Mesodermal cell (in vitro differentiated cells): ENCODE results near the gene IMPA2.

Source experiments
- H3K27ac ChIP-seq: 2 replicates; pipeline ENCODE4 v1.7.0; 2013; ENCODE audit warnings: mild to moderate bottlenecking, low read depth, low read length, moderate library complexity; ENCODE audit not compliant: severe bottlenecking
- H3K36me3 ChIP-seq: 2 replicates; pipeline ENCODE4 v1.7.1; 2013; ENCODE audit warnings: mild to moderate bottlenecking, low read length, moderate library complexity; ENCODE audit not compliant: control insufficient read depth, insufficient read depth
- H3K4me1 ChIP-seq: one replicate; pipeline ENCODE4 v1.7.1; 2013; ENCODE audit warnings: mild to moderate bottlenecking, low read length; ENCODE audit not compliant: insufficient read depth, control insufficient read depth, poor library complexity, severe bottlenecking
- H3K4me3 ChIP-seq: 2 replicates; pipeline ENCODE4 v1.7.0; 2013; ENCODE audit warnings: low read length, control low read depth, mild to moderate bottlenecking; ENCODE audit not compliant: insufficient read depth, poor library complexity, severe bottlenecking; ENCODE audit errors: extremely low read depth
- H3K9me3 ChIP-seq: 2 replicates; pipeline ENCODE4 v1.7.1; 2013; ENCODE audit warnings: mild to moderate bottlenecking, low read length, moderate library complexity; ENCODE audit not compliant: control insufficient read depth
- WGBS, 2 experiments: methylation state at CpG; one replicate each; pipeline ENCODE4 v1.1.5; 2013; ENCODE audit warnings: missing lambda C conversion rate in 2 of 2; ENCODE audit not compliant: insufficient coverage in 2 of 2; 5-methylcytosine and 5-hydroxymethylcytosine counted together

IMPA2 gene

GRCh38 chr18:11991021-11991795 lies 9.9 kb downstream of the IMPA2 start:
- H3K9me3 ChIP-seq, result no peaks in the 10 kb centered on the region
- H3K4me1 ChIP-seq, result peaks cover 14% of the 10 kb centered on the region
- no peak overlapping the region for H3K4me3 ChIP-seq
- peaks cover 3% of the 10 kb centered on the region for H3K36me3 ChIP-seq
- no peak overlapping the region for H3K27ac ChIP-seq
- WGBS, 2 experiments, result 88 to 90% methylated on average over 16 to 18 of the region's 19 CpGs

GRCh38 chr18:11992096-11992790 lies 10.9 kb downstream of the IMPA2 start:
- no peaks in the 10 kb centered on the region for H3K36me3 ChIP-seq
- 89 to 92% methylated on average over 7 to 9 of the region's 12 CpGs for WGBS, 2 experiments
- no peaks in the 10 kb centered on the region for H3K9me3 ChIP-seq
- no peak overlapping the region for H3K27ac ChIP-seq
- no peak overlapping the region for H3K4me3 ChIP-seq
- peaks cover 14% of the 10 kb centered on the region for H3K4me1 ChIP-seq

GRCh38 chr18:11993264-11993916 lies 12.1 kb downstream of the IMPA2 start:
- no peak overlapping the region for H3K4me3 ChIP-seq
- H3K27ac ChIP-seq, result no peak overlapping the region
- WGBS, 2 experiments, result 94 to 95% methylated on average over 7 to 10 of the region's 11 CpGs
- H3K9me3 ChIP-seq, result no peaks in the 10 kb centered on the region
- H3K4me1 ChIP-seq, result peaks cover 14% of the 10 kb centered on the region
- H3K36me3 ChIP-seq, result no peaks in the 10 kb centered on the region

GRCh38 chr18:11994336-11994702 lies 13.0 kb downstream of the IMPA2 start:
- Histone ChIP-seq H3K27ac (no peak overlapping the region), H3K36me3 (peaks cover 3% of the 10 kb centered on the region), H3K4me3 (no peak overlapping the region), H3K9me3 (no peaks in the 10 kb centered on the region), H3K4me1 (peaks cover 14% of the 10 kb centered on the region)
- 80% methylated on average over 1 of the region's 4 CpGs; no CpG with 5 or more reads in 1 of the 2 experiments for WGBS, 2 experiments

GRCh38 chr18:11994703-11995444 lies 13.6 kb downstream of the IMPA2 start:
- H3K9me3 ChIP-seq, result no peaks in the 10 kb centered on the region
- no peak overlapping the region for H3K27ac ChIP-seq
- no peak overlapping the region for H3K4me3 ChIP-seq
- peaks cover 9% of the 10 kb centered on the region for H3K36me3 ChIP-seq
- WGBS, 2 experiments, result 29 to 42% methylated on average over 7 to 10 of the region's 11 CpGs
- H3K4me1 ChIP-seq, result peaks cover 11% of the 10 kb centered on the region

GRCh38 chr18:11995445-11996189 lies 14.3 kb downstream of the IMPA2 start:
- peak overlapping the region; percentile 82 for H3K27ac ChIP-seq
- WGBS, 2 experiments, result 20 to 23% methylated on average over 9 of the region's 9 CpGs

GRCh38 chr18:11996190-11996754 lies 15.0 kb downstream of the IMPA2 start:
- Histone ChIP-seq H3K4me1 (peaks cover 9% of the 10 kb centered on the region), H3K9me3 (no peaks in the 10 kb centered on the region), H3K4me3 (no peak overlapping the region), H3K36me3 (peaks cover 9% of the 10 kb centered on the region), H3K27ac (peak overlapping the region; percentile 82)
- 80 to 81% methylated on average over 7 to 9 of the region's 9 CpGs for WGBS, 2 experiments

More at GRCh38 chr18:11995445-11996189, 14.3 kb downstream of the IMPA2 start:
- H3K36me3 ChIP-seq, result peaks cover 9% of the 10 kb centered on the region
- no peaks in the 10 kb centered on the region for H3K9me3 ChIP-seq
- no peak overlapping the region for H3K4me3 ChIP-seq
- peaks cover 9% of the 10 kb centered on the region for H3K4me1 ChIP-seq

- Histone ChIP-seq H3K27ac (no peak overlapping the region), H3K4me1 (peaks cover 9% of the 10 kb centered on the region), H3K36me3 (peaks cover 14% of the 10 kb centered on the region), H3K4me3 (no peak overlapping the region), H3K9me3 (no peaks in the 10 kb centered on the region)
- WGBS, 2 experiments, result 72 to 80% methylated on average over 3 of the region's 4 CpGs
These were observed 15.6 kb downstream of the IMPA2 start for GRCh38 chr18:11996907-11997306.

- peaks cover 9% of the 10 kb centered on the region for H3K4me1 ChIP-seq
- no peaks in the 10 kb centered on the region for H3K9me3 ChIP-seq
- no peak overlapping the region for H3K27ac ChIP-seq
- no peak overlapping the region for H3K4me3 ChIP-seq
- peaks cover 14% of the 10 kb centered on the region for H3K36me3 ChIP-seq
- WGBS, 2 experiments, result 88 to 91% methylated on average over 7 to 9 of the region's 9 CpGs
These were observed 16.2 kb downstream of the IMPA2 start for GRCh38 chr18:11997466-11997865.
